ENCODE results near the gene NUMB.

GRCh38 chr14:73264885-73265720 is 193.2 kb downstream of the NUMB start:
- TF ChIP-seq CTCF (IDR thresholded peaks at IDR 0.05; ENCODE audit: low read depth, low read length, missing input control) = no peak
- no peak for TF ChIP-seq JUND (IDR thresholded peaks at IDR 0.05)
- TF ChIP-seq ZBTB33 (IDR thresholded peaks at IDR 0.05) = no peak
- TF ChIP-seq TAF1 (conservative IDR thresholded peaks at IDR 0.05) = no peak
- TF ChIP-seq ATF3 (IDR thresholded peaks at IDR 0.05) = no peak
